Measurements from ENCODE around the gene FANCM. TPM values are rescaled to one million over a fixed set of nuclear protein-coding genes. Genes with fewer than 3 reads are reported as not detected.

FANCM gene
- total RNA-seq, 1 donor, result 6.2 TPM

DNA sequence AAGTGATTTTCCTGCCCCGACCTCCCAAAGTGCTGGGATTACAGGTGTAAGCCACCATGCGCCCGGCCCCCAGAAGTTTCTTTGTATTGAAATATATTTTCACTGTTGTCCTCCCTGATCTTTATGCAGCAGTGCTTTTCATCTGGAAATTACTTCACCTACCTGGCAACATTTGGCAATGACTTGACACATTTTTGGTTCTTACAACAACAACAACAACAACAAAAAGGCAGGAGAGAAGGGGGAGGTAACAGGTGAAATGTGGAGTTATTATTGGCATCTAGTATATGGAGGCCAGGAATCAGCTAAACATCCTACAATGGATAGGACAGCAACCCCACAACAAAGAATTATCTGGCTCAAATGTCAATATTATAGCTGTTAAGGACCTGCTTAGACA, 13.9 kb downstream of the FANCM start:
- H2AFZ ChIP-seq (ENCODE audit: low read length), result no peak overlapping the region
- no peaks in the 10 kb centered on the region for H3K36me3 ChIP-seq (ENCODE audit: insufficient read depth, low read length)
- TF ChIP-seq, protein P1, sequence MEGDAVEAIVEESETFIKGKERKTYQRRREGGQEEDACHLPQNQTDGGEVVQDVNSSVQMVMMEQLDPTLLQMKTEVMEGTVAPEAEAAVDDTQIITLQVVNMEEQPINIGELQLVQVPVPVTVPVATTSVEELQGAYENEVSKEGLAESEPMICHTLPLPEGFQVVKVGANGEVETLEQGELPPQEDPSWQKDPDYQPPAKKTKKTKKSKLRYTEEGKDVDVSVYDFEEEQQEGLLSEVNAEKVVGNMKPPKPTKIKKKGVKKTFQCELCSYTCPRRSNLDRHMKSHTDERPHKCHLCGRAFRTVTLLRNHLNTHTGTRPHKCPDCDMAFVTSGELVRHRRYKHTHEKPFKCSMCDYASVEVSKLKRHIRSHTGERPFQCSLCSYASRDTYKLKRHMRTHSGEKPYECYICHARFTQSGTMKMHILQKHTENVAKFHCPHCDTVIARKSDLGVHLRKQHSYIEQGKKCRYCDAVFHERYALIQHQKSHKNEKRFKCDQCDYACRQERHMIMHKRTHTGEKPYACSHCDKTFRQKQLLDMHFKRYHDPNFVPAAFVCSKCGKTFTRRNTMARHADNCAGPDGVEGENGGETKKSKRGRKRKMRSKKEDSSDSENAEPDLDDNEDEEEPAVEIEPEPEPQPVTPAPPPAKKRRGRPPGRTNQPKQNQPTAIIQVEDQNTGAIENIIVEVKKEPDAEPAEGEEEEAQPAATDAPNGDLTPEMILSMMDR (IDR thresholded peaks at IDR 0.05; ENCODE audit: extremely low read depth, low read depth, low read length), result no peak
- no peaks in the 10 kb centered on the region for H3K4me1 ChIP-seq (ENCODE audit: insufficient read depth, low read length)
- peaks cover 2% of the 10 kb centered on the region for H3K79me2 ChIP-seq (ENCODE audit: insufficient read depth, low read length)
- H3K27me3 ChIP-seq (ENCODE audit: insufficient read depth, low read length), result no peaks in the 10 kb centered on the region
- no peak overlapping the region for H3K4me2 ChIP-seq (ENCODE audit: insufficient read depth, low read length)
- no peaks in the 10 kb centered on the region for H3K9me3 ChIP-seq (ENCODE audit: low read depth, low read length)
- no peak for DNase-seq (ENCODE audit: insufficient read length, low spot score, missing footprints)
- H3K27ac ChIP-seq (ENCODE audit: low read depth, low read length), result no peak overlapping the region
- H3K4me3 ChIP-seq (ENCODE audit: insufficient read depth, low read length), result no peak overlapping the region
- H4K20me1 ChIP-seq (ENCODE audit: insufficient read depth, low read length), result no peaks in the 10 kb centered on the region

DNA sequence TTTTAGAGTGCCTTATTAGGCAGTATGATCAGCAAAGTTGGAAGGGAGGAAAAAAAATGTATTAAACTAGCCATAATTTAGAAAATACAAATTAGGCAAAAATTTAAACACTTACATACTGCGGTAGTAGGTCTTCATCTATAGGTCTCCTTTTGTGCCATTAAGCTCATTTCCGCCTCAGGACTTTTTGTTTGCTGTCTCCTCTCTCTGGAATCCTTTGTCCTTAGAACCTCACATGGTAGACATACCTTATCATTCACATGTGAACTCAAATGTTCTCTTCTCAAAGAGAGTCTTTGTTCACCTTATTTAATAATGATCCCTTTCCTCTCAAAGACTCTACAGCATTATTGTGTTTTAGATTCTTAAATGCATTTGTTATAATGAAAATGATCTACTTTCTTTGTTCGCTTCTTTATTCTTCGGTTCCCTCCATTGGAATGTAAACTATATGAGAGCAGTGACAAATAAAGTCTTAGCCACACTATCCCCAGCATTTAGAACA, 14.7 kb downstream of the FANCM start:
- Histone ChIP-seq H2AFZ (ENCODE audit: low read length) (no peak overlapping the region), H3K27ac (ENCODE audit: low read depth, low read length) (no peak overlapping the region), H3K4me3 (ENCODE audit: insufficient read depth, low read length) (no peak overlapping the region), H3K4me1 (ENCODE audit: insufficient read depth, low read length) (no peaks in the 10 kb centered on the region), H3K79me2 (ENCODE audit: insufficient read depth, low read length) (no peaks in the 10 kb centered on the region), H3K4me2 (ENCODE audit: insufficient read depth, low read length) (no peak overlapping the region), H3K27me3 (ENCODE audit: insufficient read depth, low read length) (no peaks in the 10 kb centered on the region), H4K20me1 (ENCODE audit: insufficient read depth, low read length) (no peaks in the 10 kb centered on the region), H3K36me3 (ENCODE audit: insufficient read depth, low read length) (no peaks in the 10 kb centered on the region), H3K9me3 (ENCODE audit: low read depth, low read length) (no peaks in the 10 kb centered on the region)
- TF ChIP-seq, protein P1 (IDR thresholded peaks at IDR 0.05; ENCODE audit: extremely low read depth, low read depth, low read length), result no peak
- DNase-seq (ENCODE audit: insufficient read length, low spot score, missing footprints), result no peak

DNA sequence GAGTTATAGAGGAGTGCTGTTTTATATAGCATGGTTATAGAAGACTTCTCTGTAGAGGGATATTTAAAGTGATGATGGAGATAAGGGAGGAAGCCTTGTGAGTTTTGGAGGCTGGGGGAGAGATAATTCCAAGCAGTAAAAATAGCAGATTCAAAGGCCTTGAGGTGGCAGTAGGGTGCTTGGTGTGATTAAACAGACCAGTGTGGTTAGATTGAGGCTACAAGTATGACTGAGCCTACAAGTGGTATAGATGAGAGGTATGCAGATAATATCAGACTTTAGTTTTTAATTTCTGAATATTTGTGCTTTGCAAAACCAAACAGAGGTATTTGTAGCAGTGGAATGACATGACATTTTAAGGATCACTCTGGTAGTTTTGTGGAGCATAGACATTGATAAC, 20.3 kb downstream of the FANCM start:
- H3K4me2 ChIP-seq (ENCODE audit: insufficient read depth, low read length), result no peak overlapping the region
- H3K27ac ChIP-seq (ENCODE audit: low read depth, low read length), result no peak overlapping the region
- TF ChIP-seq, protein P1 (IDR thresholded peaks at IDR 0.05; ENCODE audit: extremely low read depth, low read depth, low read length), result peak; percentile 39
- H3K79me2 ChIP-seq (ENCODE audit: insufficient read depth, low read length), result no peaks in the 10 kb centered on the region
- no peak overlapping the region for H2AFZ ChIP-seq (ENCODE audit: low read length)
- no peak for DNase-seq (ENCODE audit: insufficient read length, low spot score, missing footprints)
- no peaks in the 10 kb centered on the region for H3K4me1 ChIP-seq (ENCODE audit: insufficient read depth, low read length)
- no peak overlapping the region for H3K4me3 ChIP-seq (ENCODE audit: insufficient read depth, low read length)
- no peaks in the 10 kb centered on the region for H3K9me3 ChIP-seq (ENCODE audit: low read depth, low read length)
- H3K27me3 ChIP-seq (ENCODE audit: insufficient read depth, low read length), result no peaks in the 10 kb centered on the region
- H3K36me3 ChIP-seq (ENCODE audit: insufficient read depth, low read length), result no peaks in the 10 kb centered on the region
- no peaks in the 10 kb centered on the region for H4K20me1 ChIP-seq (ENCODE audit: insufficient read depth, low read length)

DNA sequence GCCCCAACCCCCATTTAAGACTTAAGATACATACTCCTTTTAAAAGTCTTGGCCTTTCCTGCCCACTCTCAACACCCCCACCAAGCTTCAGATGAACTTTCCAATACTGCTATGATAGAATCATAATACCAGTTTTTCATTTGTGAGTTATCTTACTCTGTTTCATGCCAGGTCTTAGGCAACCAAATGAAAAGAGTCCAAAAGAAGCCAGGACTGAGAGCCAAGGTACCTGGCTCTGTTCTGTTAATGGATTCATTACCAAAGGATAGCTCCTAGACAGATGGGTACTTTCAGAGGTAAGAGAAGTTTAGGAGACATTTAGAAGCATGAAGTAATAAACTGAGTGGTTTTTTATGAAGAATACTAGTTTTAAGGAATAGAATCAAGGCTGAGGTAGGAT, 34.2 kb downstream of the FANCM start:
- Histone ChIP-seq H3K9me3 (ENCODE audit: low read depth, low read length) (no peaks in the 10 kb centered on the region), H3K4me2 (ENCODE audit: insufficient read depth, low read length) (no peak overlapping the region), H3K27me3 (ENCODE audit: insufficient read depth, low read length) (no peaks in the 10 kb centered on the region), H2AFZ (ENCODE audit: low read length) (no peak overlapping the region), H3K36me3 (ENCODE audit: insufficient read depth, low read length) (no peaks in the 10 kb centered on the region), H4K20me1 (ENCODE audit: insufficient read depth, low read length) (no peaks in the 10 kb centered on the region), H3K4me3 (ENCODE audit: insufficient read depth, low read length) (no peak overlapping the region), H3K4me1 (ENCODE audit: insufficient read depth, low read length) (no peaks in the 10 kb centered on the region), H3K79me2 (ENCODE audit: insufficient read depth, low read length) (no peaks in the 10 kb centered on the region), H3K27ac (ENCODE audit: low read depth, low read length) (no peak overlapping the region)
- TF ChIP-seq, protein P1 (IDR thresholded peaks at IDR 0.05; ENCODE audit: extremely low read depth, low read depth, low read length), result no peak
- DNase-seq (ENCODE audit: insufficient read length, low spot score, missing footprints), result no peak

Data from osteoblast (primary cell).